A673 (cell line): Measurements from ENCODE around the gene DESI2. TPM values are rescaled to one million over a fixed set of nuclear protein-coding genes. Genes with fewer than 3 reads are reported as not detected.

Experiments
- BruUV-seq: library from RNA; stranded (reverse); fragments of 400-500 nt; replicated peaks from 2 replicates; lab custom pipeline; 2021; lab: Mats Ljungman, UMichigan
- CTCF ChIA-PET: fragments of 300-600 bp; sonication (Branson Sonifier 250); formaldehyde crosslinking; loops from one replicate; lab custom pipeline; 2022; ENCODE audit warnings: antibody characterized with exemption; lab: Charles Lee
- POLR2A ChIA-PET: fragments of 300-600 bp; sonication (Branson Sonifier 250); formaldehyde crosslinking; loops from one replicate; lab custom pipeline; 2022; ENCODE audit warnings: antibody characterized with exemption; ENCODE audit not compliant: low non-redundant PET; lab: Charles Lee
- DNase-seq: peaks from one replicate; pipeline ENCODE4 v3.0.0-alpha.2; 2015; ENCODE audit warnings: low spot score
- H3K27ac ChIP-seq: fragments of 200-600 bp; sonication (generic); 2 replicates; pipeline ENCODE4 v1.5.1; 2016; ENCODE audit warnings: mixed run types, low read depth, mild to moderate bottlenecking, mixed read lengths, antibody characterized with exemption, low read length; ENCODE audit not compliant: poor library complexity, severe bottlenecking
- H3K27me3 ChIP-seq: fragments of 200-600 bp; sonication (generic); replicated peaks from 2 replicates; pipeline ENCODE4 v1.6.1; 2017; ENCODE audit warnings: mixed run types, low read depth, mild to moderate bottlenecking, mixed read lengths, antibody characterized with exemption, low read length; ENCODE audit not compliant: insufficient read depth, poor library complexity
- H3K36me3 ChIP-seq: fragments of 200-600 bp; sonication (generic); 2 replicates; pipeline ENCODE4 v1.6.1; 2016; ENCODE audit warnings: mixed run types, mild to moderate bottlenecking, mixed read lengths, antibody characterized with exemption, low read length; ENCODE audit not compliant: insufficient read depth, poor library complexity, severe bottlenecking
- H3K4me1 ChIP-seq: fragments of 200-600 bp; sonication (generic); 2 replicates; pipeline ENCODE4 v1.6.1; 2017; ENCODE audit warnings: mixed run types, mild to moderate bottlenecking, mixed read lengths, antibody characterized with exemption, low read length; ENCODE audit not compliant: insufficient read depth, poor library complexity, severe bottlenecking
- H3K4me3 ChIP-seq: fragments of 200-600 bp; sonication (generic); 2 replicates; pipeline ENCODE4 v1.5.1; 2016; ENCODE audit warnings: low read depth, mixed run types, mild to moderate bottlenecking, mixed read lengths, low read length; ENCODE audit not compliant: poor library complexity, severe bottlenecking
- H3K9me3 ChIP-seq: fragments of 200-600 bp; sonication (generic); 2 replicates; pipeline ENCODE4 v1.6.1; 2016; ENCODE audit warnings: mixed run types, low read depth, mild to moderate bottlenecking, mixed read lengths, antibody characterized with exemption, low read length; ENCODE audit not compliant: poor library complexity, severe bottlenecking
- EZH2 ChIP-seq: fragments of 200-600 bp; sonication (generic); IDR thresholded peaks from 2 replicates; pipeline ENCODE4 v1.6.1; 2017; ENCODE audit warnings: borderline replicate concordance, low read depth, mild to moderate bottlenecking, mixed read lengths, antibody characterized with exemption, low read length; ENCODE audit not compliant: poor library complexity, severe bottlenecking
- intact Hi-C: fragments of 100-400 bp; cut with micrococcal nuclease; formaldehyde crosslinking; loops from one replicate; pipeline ENCODE4 v1.10.0; 2022; ENCODE audit not compliant: unreplicated experiment
- total RNA-seq: library from RNA; stranded (reverse); gene quantifications from 2 replicates; pipeline ENCODE4 v1.2.3, GENCODE V29; 2021
- TF ChIP-seq, protein P1 (sequence below): fragments of 300-800, 200-600 bp; sonication (generic); conservative IDR thresholded peaks from 2 replicates; pipeline ENCODE4 v1.5.1; 2017; ENCODE audit warnings: low read depth, mild to moderate bottlenecking, antibody characterized with exemption, low read length, moderate library complexity, mixed read lengths

DESI2 gene
- total RNA-seq, 1 experiment from 2014 or later: 47.7 TPM

DNA sequence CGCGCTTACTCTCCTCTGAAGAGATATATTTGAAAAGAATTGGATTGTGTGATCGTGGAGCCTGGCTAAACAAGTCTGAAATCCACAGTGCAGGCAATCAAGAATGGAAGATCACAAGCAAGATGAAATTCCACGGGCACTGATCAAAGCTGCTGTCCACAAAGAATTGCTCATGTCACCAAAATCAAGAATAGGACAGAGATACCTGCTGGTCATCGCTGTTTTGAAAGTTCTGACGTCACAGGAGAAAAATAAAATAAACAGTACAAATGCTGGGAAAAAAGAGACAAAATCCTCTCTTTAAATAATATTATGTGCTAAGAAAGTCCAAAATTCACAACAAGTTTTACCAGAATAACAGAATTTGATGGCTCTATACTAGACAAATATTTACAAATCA is 12.0 kb upstream of the DESI2 start:
- no peak for TF ChIP-seq EZH2
- TF ChIP-seq, protein P1, sequence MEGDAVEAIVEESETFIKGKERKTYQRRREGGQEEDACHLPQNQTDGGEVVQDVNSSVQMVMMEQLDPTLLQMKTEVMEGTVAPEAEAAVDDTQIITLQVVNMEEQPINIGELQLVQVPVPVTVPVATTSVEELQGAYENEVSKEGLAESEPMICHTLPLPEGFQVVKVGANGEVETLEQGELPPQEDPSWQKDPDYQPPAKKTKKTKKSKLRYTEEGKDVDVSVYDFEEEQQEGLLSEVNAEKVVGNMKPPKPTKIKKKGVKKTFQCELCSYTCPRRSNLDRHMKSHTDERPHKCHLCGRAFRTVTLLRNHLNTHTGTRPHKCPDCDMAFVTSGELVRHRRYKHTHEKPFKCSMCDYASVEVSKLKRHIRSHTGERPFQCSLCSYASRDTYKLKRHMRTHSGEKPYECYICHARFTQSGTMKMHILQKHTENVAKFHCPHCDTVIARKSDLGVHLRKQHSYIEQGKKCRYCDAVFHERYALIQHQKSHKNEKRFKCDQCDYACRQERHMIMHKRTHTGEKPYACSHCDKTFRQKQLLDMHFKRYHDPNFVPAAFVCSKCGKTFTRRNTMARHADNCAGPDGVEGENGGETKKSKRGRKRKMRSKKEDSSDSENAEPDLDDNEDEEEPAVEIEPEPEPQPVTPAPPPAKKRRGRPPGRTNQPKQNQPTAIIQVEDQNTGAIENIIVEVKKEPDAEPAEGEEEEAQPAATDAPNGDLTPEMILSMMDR: no peak
- H3K27ac ChIP-seq: no peak overlapping the region
- no peaks in the 10 kb centered on the region for H3K9me3 ChIP-seq
- peaks cover 26% of the 10 kb centered on the region for H3K27me3 ChIP-seq
- H3K4me3 ChIP-seq: no peak overlapping the region
- ChIA-PET CTCF (no interaction called here), POLR2A (no interaction called here)
- no peaks in the 10 kb centered on the region for H3K36me3 ChIP-seq
- intact Hi-C loops: no loop called here
- no TSS peak for BruUV-seq
- H3K4me1 ChIP-seq: no peaks in the 10 kb centered on the region
- DNase-seq: no peak

DNA sequence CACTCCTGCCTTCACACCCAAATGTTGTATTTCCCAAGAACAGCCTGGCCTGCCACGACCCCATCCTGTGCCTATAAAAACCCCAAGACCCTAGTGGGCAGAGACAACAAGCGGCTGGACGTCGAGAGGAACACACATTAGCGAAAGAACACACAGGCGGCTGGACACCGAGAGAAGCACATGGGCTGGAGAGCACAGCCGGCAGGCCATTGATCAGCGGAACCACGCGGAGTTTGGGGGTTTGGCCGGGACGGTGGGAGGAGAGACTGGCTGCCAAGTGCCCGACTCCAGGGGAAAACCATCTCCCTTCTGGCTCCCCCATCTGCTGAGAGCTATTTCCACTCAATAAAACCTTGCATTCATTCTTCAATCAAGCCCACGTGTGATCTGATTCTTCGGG is 10.4 kb upstream of the DESI2 start:
- DNase-seq: no peak
- no peaks in the 10 kb centered on the region for H3K4me1 ChIP-seq
- POLR2A ChIA-PET: no interaction called here
- TF ChIP-seq EZH2: no peak
- TF ChIP-seq, protein P1: no peak
- H3K27ac ChIP-seq: no peak overlapping the region
- peaks cover 24% of the 10 kb centered on the region for H3K27me3 ChIP-seq
- H3K9me3 ChIP-seq: no peaks in the 10 kb centered on the region
- intact Hi-C loops: no loop called here
- H3K4me3 ChIP-seq: no peak overlapping the region
- CTCF ChIA-PET: no interaction called here
- no peaks in the 10 kb centered on the region for H3K36me3 ChIP-seq
- BruUV-seq: no TSS peak

DNA sequence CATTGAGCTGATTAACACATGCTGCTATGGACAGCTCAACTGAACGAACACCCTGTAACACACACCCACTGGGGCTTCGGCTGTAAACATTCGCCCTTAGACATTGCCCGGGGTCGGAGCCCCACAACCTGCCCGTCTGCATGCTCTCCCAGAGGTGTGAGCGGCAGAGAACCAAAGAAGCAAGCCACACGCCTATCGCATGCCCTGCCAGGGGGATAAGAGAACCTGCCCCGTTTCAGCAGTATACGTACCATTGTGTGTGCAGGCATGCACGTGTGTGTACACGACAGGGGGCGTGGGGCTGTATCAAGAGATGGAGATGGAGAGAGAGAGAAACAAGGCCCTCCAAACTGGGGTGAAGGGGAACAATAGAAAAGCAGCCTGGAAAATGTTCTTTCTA is 9.9 kb upstream of the DESI2 start:
- peaks cover 20% of the 10 kb centered on the region for H3K27me3 ChIP-seq
- no peaks in the 10 kb centered on the region for H3K9me3 ChIP-seq
- intact Hi-C loops: no loop called here
- BruUV-seq: no TSS peak
- H3K36me3 ChIP-seq: no peaks in the 10 kb centered on the region
- H3K4me1 ChIP-seq: no peaks in the 10 kb centered on the region
- H3K4me3 ChIP-seq: no peak overlapping the region
- POLR2A ChIA-PET: no interaction called here
- no peak overlapping the region for H3K27ac ChIP-seq
- CTCF ChIA-PET: no interaction called here
- DNase-seq: no peak
- TF ChIP-seq, protein P1: no peak
- no peak for TF ChIP-seq EZH2
